Muscle of arm (tissue), 12 donors: ENCODE measurements around the gene SLC25A25. TPM values are rescaled to one million over a fixed set of nuclear protein-coding genes. Genes with fewer than 3 reads are reported as not detected.

Source experiments
- polyA plus RNA-seq, 12 donors: library from polyadenylated mRNA; unstranded; fragments of 120-200 nt; gene quantifications; one replicate each; pipeline ENCODE4 v1.2.1, GENCODE V29; 2013; ENCODE audit not compliant: insufficient read length in 12 of 12

SLC25A25 gene
- polyA plus RNA-seq, 12 donors = 10.8 to 15.3 (median 11.6) TPM; not detected in 1

Other genes with a start within 250 kb of the SLC25A25 start
- gene ENG, start 213.6 kb upstream of the SLC25A25 start, polyA plus RNA-seq = 10 to 100 TPM in 11 of 12 donors, not detected in 1; 42.2 to 65.8 (median 47.4) TPM
- 1,000 to 10,000 TPM in 5 of 12 donors, 100 to 1,000 TPM in 7; 441 to 7,878 (median 918) TPM for gene AK1, start 190.6 kb upstream of the SLC25A25 start, polyA plus RNA-seq
- 10 to 100 TPM in 11 of 12 donors, not detected in 1; 37.0 to 62.6 (median 51.5) TPM for gene ST6GALNAC6, start 168.6 kb upstream of the SLC25A25 start, polyA plus RNA-seq
- 10 to 100 TPM in 11 of 12 donors, not detected in 1; 20.8 to 50.5 (median 32.7) TPM for gene ST6GALNAC4, start 151.2 kb upstream of the SLC25A25 start, polyA plus RNA-seq
- gene PIP5KL1, start 137.5 kb upstream of the SLC25A25 start, polyA plus RNA-seq = 1 to 10 TPM in 9 of 12 donors, under 1 TPM in 1, not detected in 2; 0.83 to 4.1 (median 2.4) TPM
- gene DPM2, start 130.4 kb upstream of the SLC25A25 start, polyA plus RNA-seq = 10 to 100 TPM in 11 of 12 donors, not detected in 1; 16.0 to 28.7 (median 20.7) TPM
- 10 to 100 TPM in 11 of 12 donors, not detected in 1; 12.7 to 37.2 (median 14.9) TPM for gene EEIG1, start 87.2 kb upstream of the SLC25A25 start, polyA plus RNA-seq
- 10 to 100 TPM in 1 of 12 donors, 1 to 10 TPM in 10, not detected in 1; 6.5 to 21.2 (median 8.0) TPM for gene NAIF1, start 912 bp upstream of the SLC25A25 start, polyA plus RNA-seq
- gene PTGES2, start 59.5 kb downstream of the SLC25A25 start, polyA plus RNA-seq = 10 to 100 TPM in 11 of 12 donors, not detected in 1; 24.4 to 37.2 (median 33.4) TPM
- 1 to 10 TPM in 1 of 12 donors, under 1 TPM in 7, not detected in 4; 0.31 to 6.2 (median 0.70) TPM for gene LCN2, start 81.2 kb downstream of the SLC25A25 start, polyA plus RNA-seq
- gene BBLN, start 92.0 kb downstream of the SLC25A25 start, polyA plus RNA-seq = 10 to 100 TPM in 11 of 12 donors, not detected in 1; 16.6 to 61.6 (median 22.2) TPM
- gene CIZ1, start 123.3 kb downstream of the SLC25A25 start, polyA plus RNA-seq = 100 to 1,000 TPM in 7 of 12 donors, 10 to 100 TPM in 4, not detected in 1; 79.1 to 228 (median 101) TPM
- gene DNM1, start 135.1 kb downstream of the SLC25A25 start, polyA plus RNA-seq = 100 to 1,000 TPM in 1 of 12 donors, 10 to 100 TPM in 10, not detected in 1; 24.3 to 190 (median 43.5) TPM
- 100 to 1,000 TPM in 3 of 12 donors, 10 to 100 TPM in 9; 78.4 to 143 (median 88.3) TPM for gene GOLGA2, start 207.8 kb downstream of the SLC25A25 start, polyA plus RNA-seq
- gene SWI5, start 208.0 kb downstream of the SLC25A25 start, polyA plus RNA-seq = 10 to 100 TPM in 10 of 12 donors, not detected in 2; 17.7 to 28.9 (median 21.2) TPM